SIG-M5 (cell line): Measurements from ENCODE around the gene RAB27A.
"Not testable (repeated sequence)": the region's sequence is repeated elsewhere in the genome, so short reads cannot be mapped to it uniquely, and the experiment has no call there.

Experiments used
- DNase-seq: peaks from one replicate; lab custom pipeline; 2025; lab: John Stamatoyannopoulos, UW

The RAB27A gene

DNA sequence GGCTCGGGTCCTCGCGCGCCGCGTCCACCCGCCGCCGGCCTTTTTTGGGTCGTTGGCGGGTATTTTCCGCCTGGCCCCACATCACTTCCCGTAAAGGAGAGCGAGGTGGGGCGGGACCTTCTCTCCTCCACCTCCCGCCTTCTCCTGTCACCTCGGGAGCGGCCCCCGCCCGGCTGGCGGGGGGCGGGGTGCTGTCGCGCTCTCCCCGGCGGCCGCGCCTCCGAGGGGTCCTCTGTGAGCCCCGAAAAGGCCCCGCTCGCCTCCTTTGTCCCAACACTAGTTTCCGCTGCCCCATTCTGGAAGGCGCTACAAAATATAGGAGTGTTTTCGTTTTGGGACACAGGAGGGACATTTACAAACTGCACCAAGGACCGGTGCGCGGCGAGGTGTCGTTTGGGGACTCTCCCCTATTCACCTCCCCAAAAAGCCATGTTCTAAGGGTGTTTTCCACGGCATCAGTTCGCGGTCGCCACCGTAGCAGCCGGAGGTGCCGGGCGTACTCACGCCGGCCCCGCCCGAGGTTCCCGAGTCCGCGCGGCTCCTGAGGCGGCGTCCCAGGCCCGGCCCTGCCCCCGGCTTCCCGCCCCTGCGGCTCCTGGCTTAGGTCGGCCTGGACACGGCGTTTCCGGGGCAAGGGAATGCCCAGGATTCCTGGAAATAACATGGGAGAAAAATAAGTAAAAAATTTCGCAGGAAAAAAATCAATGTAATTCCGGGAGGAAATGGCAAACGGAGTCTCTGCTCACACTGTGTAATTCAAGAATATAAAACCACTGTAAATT lies at the start of gene RAB27A:
RAB27A (minus strand) TSS at position 68 of the 782 bp plus-strand sequence. CDS start 54,879 bp downstream, outside the sequence.
- DNase-seq: no peak

DNA sequence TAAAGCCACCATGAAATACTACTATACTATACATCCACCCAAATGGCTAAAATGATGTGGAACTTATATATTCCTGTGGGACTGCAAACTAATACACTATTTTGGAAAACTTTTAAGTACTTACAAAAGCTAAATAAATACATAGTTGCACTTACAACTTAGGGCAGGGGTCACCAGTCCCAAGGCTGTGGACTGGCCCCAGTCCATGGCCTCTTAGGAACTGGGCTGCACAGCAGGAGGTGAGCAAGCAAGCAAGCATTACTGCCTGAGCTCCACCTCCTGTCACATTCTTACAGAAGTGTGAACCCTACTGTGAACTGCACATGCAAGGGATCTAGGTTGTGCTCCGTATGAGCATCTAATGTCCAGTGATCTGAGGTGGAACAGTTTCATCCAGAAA lies 47.5 kb upstream of the RAB27A start:
- no peak for DNase-seq

DNA sequence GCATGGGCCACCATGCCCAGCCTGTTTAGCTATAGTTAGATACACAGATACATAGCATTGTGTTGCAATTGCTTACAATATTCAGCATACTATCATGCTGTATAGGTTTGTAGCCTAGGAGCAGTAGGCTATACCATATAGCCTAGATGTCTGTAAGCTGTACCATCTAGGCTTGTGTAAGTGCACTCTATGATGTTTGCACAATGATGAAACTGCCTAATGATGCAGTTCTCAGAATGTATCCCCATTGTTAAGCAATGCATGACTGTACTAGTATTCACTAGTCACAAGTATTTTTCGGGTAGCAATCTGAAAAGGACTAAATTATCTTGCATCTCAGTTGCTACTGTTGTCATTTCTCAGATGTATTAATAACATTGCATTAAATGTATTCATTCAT lies 45.4 kb upstream of the RAB27A start:
- DNase-seq: peak; percentile 10

DNA sequence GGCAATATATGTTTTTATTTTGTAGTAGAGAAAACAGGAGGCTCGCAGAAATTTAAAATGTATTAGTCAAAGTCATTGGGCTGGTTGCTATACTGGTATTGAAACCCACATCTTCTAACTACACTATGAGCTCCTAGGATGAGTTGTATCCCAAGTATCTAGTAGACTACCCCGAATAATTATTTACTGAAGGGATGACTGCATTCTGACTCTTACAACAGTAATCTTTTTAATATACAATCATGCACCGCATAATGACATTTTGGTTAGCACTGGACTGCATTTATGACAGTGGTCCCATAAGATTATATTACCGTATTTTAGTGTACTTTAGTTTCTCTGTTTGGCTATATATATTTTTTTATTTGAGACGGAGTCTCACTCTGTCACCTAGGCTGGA lies 44.8 kb upstream of the RAB27A start:
- no peak for DNase-seq

DNA sequence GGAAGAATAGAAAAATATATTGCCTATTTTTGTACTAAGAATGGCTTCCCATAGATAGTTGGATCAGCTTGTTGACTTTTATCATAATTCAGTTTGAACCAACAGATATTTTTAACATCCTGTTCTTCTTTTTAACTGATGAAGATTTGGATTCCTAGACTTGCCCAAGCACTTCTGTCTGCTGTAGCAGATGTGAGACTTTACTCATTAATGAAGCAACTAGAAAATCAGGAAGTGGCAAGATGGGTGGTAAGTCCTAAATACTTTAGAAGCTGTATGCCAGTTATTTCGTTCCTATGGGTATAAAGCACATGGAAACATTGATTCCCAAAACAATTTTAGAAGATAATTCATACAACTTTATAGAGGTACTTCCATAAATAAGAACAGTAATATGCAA lies 37.8 kb upstream of the RAB27A start:
- peak; percentile 64 for DNase-seq

DNA sequence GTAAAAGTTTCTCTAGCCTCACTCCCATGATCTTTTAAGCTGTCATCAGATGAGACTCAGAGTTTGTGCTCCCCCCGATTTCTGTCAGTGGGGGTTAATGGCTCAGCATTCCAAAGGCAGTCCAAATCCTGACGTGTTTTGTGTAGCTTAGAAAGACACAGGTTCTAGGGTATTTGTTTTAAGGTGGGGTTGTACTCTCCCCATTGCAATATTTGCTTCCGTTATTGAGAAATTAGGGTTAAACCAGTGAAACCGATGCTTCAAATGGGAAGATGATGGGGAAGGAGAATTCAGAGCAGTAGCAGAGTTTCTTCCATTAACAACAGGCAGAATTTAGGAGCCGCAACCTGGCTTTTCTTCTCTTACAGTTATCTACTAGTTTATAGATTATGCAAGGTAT lies 32.9 kb upstream of the RAB27A start:
- DNase-seq: peak; percentile 11

DNA sequence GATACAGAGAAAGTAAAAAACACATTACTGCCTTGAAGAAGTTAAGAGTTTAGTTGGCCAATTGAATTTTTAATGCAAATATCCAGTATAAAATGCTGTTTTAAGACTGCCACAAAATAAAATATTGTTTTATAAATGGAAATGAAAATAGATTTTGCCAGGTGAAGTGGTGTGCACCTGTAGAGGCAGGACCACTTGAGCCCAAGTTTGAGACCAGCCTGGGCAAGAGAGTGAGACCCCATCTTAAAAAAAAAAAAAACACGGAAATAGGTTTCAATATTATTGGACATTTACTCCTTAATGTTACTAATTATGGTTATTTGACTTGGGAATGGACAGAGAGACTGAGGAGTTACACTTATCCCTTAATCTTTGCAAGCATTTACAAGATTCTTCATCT lies 31.4 kb upstream of the RAB27A start:
- DNase-seq: no peak

DNA sequence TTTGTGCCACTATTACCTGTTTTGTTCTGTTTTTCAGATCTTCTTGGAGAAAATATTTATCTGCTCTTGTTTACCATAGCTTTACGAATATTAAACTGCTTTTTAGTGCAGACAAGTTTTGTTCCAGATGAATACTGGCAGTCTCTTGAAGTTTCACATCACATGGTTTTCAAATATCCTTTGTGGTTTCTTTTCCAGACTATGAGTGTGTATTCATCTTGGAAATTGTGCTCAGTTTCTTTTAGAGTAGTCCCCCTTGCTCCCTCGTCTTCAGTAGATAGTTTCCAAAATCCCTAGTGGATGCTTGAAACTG lies 30.6 kb upstream of the RAB27A start:
- DNase-seq: no peak

DNA sequence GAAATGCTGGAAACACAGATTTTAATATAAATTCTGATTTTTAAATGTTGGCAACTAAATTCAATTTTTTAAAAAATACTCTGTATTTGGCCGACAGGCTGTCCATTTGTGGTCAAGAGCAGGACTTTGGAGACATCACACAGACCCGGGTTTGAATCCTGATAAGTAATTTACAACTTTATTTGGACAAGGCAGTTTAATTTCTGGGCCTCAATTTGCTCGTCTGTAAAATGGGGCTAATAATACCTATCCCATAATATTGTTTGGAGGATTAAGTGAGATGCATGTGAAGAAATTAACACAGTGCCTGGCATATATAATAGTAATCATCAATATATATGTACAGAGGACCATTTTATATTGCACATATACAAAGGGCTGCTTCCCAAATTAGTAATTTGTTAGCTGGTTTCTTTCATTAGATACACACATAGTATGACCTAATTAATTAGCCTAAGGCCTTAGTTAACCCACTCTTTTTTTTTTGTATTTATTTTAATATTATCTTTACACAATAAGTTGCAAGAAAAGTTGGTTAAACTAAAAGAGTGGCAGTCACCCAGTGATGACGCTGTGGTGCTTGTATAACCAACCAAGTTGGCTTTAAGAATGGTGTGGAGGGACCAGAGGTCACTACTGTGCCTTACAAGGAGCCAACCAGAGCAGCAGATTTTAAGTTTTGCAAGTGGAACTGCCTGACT lies 30.1 kb upstream of the RAB27A start:
- DNase-seq: no peak

DNA sequence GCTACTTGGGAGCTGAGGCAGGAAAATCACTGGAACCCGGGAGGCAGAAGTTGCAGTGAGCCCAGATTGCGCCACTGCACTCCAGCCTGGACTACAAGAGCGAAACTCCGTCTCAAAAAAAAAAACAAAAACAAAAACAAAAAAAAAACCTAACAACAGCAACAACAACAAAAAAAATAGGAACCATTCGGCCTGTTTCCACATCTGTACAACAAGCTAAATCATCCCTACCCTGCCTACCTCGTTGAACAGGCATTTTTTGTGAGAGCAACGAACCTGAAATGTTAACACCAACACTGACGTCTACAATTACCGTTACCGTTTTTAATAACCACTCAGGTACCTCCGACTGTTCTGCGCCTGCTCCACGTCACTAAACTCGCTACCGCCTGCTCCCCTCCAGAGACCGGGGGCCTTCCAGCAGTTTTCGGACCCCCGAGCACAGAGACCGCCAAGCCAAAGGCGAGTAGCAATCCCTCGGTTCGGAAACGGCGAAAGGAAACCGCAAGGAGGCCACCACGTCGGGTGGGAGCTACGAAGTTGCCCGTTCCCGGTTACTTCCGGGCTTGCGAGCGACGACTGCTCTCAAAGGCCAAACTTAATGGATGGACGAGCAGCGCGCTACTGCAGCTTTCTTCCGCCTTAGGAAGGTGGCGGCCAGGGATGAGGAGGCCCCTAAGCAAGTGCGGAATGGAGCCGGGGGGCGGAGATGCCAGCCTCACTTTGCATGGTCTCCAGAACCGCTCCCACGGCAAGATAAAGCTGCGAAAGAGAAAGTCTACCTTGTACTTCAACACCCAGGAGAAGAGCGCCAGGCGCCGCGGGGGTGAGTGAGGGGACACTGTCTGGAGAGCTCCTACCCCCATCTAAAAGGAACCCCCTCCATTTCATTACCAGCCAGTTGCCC lies 29.2 kb upstream of the RAB27A start, which contains the start of the genes PIGB and PIGBOS1:
PIGB (plus strand) TSS at position 635 of the 907 bp plus-strand sequence; CDS start at position 664, 29 bp downstream.
PIGBOS1 (minus strand) TSS at position 536 of the 907 bp plus-strand sequence. CDS start 1,331 bp downstream, outside the sequence.
- DNase-seq: peak; percentile 54

DNA sequence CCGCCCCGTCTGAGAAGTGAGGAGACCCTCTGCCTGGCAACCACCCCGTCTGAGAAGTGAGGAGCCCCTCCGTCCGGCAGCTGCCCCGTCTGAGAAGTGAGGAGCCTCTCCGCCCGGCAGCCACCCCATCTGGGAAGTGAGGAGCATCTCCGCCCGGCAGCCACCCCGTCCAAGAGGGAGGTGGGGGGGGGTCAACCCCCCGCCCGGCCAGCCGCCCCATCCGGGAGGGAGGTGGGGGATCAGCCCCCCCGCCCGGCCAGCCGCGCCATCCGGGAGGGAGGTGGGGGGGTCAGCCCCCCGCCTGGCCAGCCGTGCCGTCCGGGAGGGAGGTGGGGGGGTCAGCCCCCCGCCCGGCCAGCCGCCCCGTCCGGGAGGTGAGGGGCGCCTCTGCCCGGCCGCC lies 13.2 kb upstream of the RAB27A start:
- not testable (repeated sequence) for DNase-seq

DNA sequence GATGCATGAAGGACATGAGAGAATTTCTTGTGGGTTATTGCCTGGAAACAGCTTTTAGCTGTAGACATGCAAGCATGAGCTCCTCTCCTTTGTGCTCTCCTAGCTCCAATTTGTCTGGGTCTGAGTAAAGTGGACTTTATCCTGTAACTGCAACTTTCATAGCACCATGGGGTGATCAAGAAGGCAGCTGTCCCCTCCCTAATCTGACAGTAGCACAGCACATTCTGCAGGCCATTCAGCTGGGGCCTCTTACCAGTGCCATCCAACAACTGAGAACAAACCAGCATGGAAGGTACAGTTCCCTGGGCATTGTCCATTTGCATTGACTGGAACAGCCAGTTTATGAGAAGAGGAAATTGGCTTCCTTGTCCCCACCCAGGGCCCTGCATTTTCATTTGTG lies 7.7 kb upstream of the RAB27A start:
- no peak for DNase-seq

DNA sequence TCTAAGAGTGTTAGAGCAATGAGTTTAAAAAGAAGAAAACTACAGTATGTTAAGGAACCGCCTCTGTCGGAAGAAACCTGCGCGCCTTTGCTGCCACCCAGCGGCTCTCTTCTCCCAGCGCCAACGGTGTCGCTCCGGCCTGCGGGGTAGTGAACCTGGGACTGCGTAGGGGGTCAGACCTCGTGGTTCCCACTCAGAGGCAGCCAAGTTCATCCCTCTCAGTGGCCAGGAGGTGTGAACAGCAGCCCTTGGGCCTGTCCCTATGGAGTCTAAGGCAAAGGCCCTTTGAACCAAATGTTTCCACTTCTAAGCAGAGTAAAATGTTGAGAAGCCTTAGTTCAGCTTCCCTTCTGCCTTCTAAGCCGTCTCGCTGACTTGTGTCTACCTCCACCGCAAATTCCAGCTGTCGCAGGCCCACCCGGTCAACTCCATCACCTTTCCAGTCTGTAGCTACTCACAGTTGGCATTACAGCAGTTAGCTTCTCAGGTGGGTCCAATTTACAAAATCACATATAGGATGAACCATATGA lies 980 bp upstream of the RAB27A start:
- no peak for DNase-seq

DNA sequence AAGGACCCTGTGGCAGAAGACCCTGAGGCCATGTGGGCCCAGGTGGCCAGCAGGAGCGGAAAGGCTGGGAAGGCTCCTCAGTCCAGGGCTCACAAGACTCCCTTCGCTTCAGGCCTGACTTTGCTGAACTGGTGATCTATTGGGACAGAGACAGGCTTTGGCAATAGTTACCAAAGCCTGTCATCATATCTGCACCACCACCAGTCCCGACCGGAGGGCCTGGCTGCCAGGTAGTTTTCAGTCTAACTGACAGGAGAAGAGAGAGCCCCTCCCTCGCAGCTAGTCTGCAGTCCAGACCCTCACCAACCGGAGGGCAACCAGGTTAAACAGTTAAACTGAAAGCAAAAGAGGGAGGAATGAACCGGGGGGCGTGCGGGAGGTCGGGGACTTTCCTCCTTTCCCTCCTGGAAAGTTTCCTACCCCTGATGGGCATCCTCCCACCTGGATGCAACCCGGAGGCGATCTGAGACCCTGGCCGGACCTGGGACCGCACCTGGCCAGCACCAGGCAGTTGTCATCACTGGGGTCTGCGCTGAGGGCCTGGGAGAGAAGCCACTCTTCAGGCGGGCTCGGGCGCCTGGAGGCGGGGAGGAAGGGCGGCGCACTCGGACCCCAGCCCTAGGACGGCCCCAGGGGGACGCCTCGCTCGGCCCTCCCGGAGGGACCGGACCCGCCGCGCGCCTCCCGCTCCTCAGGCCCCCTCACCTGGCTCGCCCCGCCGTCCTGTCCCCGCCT lies 435 bp downstream of the RAB27A start:
- no peak for DNase-seq

DNA sequence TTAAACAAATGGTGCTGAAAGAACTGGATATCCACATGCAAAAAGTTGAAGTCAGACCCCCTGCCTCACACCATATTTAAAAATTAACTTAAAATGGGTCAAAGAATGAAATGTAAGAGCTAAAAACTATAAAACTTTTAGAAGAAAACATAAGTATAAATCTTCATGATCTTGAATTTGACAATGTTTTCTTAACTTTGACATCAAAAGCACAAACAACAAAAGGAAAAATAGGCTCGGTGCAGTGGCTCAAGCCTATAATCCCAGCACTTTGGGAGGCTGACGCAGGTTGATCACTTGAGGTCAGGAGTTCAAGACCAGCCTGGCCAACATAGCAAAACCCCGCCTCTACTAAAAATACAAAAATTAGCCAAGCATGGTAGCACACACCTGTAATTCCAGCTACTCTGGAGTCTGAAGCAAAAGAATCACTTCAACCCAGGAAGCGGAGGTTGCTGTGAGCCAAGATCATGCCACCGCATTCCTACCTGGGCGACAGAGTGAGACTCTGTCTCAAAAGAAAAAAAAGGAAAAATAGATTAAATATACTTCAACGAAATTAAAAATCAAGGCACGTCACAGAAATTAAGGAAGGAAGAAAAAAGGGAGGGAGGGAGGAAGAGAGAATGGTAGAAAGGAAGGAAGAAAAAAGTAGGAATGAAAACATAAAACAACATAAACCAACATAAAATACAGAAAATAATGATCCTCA lies 1.5 kb downstream of the RAB27A start:
- DNase-seq: no peak

DNA sequence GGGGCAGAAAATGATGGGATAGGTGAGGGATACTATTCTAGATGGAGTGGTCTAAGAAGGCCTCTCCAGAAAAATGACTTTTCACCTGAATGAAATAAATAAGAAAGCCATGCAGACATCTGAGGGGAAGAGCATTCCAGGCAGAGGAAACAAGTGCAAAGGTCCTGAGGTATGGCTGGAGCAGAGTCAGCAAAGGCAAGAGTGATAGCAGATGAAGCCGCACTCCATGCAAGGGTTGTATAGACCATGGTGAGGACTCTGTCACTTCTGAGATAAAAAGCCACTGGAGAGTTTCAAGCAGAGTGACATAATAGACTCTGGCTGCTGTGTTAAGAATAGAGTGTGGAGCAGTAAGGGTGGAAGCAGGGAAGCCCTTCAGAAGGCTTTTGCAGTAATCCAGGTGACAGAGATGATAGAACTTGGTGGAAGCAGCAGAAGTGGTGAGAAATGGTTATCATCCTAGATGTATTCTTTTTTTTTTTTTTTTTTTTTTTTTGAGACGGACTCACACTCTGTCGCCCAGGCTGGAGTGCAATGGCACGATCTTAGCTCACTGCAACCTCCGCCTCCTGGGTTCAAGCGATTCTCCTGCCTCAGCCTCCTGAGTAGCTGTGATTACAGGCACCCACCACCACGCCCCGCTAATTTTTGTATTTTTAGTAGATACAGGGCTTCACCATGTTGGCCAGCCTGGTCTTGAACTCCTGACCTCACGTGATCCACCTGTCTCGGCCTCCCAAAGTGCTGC lies 3.0 kb downstream of the RAB27A start:
- DNase-seq: not testable (repeated sequence)

DNA sequence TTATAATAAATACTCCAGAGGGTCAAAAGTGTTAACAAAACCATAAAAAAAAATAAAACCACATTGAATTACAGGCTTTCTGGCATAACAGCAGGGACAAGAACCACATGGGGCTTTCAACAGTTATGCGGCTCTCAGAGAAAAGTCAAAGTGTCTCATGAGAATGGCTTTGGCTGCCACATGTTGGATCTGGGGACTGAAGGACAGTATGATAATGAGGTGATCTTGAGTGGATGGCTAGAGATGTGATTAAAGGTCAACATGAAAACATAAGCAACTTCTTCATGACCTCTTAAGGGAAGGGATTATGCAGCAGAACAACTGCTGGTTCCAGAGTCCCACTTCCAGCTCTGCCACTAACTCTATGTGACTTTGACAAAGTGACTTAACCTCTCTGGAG lies 5.2 kb downstream of the RAB27A start:
- no peak for DNase-seq

DNA sequence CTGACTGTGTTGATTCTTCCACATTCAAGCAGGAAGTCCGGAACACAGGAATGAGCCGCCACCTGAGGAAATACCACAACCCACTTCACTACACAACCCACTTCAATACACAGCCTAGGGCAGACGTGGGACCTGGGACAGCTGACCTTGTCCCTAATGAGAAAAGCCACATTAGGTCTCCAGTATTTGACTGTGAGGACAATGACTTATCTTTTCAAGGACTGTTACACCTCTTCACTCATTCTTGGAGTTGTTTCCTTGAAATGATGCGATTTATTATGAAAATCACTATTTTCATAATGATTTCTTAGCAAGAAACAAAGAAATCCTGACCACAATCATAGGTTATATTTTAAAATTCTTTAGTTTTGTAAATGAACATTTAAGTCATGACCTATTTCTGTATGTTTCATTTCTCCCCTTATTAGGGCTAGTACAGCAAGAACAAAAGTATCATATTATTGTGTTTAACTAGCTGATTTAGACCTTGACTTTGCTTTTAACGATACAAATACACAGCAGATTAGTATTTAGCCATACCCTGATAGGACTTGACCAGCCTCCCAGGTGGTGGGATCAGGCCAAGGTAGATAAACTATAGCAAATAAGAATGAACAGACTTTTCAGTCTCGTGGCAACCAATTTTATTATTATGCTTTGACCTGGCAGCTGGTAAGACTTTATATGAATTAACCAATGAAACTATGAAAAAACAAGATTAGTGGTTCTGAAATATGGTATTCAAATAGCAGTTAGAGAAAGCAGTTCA lies 6.0 kb downstream of the RAB27A start:
- DNase-seq: no peak

DNA sequence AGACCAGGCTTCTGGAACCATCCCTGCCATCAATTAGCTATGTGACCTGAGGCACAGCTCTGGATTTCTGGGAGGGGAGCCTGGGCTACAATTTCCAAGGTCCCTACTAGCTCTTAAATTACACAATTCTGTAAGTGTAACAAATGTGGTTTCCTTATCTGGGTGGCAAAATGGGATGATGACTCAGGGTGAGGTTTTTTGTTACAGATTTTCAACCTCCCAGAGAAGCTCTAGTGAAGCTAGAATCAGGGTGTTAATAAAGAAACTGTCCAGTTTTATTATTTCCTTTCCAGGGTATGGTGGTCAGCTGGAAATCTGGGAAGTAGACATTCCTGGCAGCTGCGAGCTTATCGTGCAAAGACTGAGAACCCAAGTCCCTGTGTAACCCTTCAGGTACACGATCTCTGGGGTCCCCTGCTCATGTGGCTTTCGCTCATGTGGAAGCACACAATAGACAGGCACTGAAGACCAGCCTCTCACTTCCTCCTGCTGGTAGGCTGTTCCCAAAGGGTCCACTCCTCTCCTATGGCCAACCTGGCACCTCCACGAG lies 7.3 kb downstream of the RAB27A start:
- DNase-seq: peak; percentile 80
